ENCODE results near the gene ACTN4.
A peak's percentile ranks its signal among the peaks of the same experiment; 100 is the strongest.

The ACTN4 gene

DNA sequence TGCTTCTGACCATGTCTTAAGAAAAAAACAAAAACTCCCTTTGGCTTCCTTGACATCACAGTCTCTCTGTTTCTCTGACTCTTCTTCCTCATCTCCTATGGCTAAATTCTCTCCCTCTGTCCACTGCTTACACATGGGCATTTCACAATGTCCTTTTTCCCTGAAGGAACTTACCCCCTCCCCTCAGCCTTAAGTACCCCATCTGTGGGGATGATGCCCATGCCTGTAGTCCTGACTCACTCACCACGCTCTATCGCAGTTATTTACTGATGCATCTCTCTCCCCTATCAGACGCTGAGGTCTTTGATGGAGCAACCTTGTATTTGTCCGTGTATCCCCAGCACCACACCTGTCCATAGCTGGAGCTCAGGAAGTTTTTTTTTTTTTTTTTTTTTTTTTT is 32.4 kb downstream of the ACTN4 start:
- TF ChIP-seq, protein P1, sequence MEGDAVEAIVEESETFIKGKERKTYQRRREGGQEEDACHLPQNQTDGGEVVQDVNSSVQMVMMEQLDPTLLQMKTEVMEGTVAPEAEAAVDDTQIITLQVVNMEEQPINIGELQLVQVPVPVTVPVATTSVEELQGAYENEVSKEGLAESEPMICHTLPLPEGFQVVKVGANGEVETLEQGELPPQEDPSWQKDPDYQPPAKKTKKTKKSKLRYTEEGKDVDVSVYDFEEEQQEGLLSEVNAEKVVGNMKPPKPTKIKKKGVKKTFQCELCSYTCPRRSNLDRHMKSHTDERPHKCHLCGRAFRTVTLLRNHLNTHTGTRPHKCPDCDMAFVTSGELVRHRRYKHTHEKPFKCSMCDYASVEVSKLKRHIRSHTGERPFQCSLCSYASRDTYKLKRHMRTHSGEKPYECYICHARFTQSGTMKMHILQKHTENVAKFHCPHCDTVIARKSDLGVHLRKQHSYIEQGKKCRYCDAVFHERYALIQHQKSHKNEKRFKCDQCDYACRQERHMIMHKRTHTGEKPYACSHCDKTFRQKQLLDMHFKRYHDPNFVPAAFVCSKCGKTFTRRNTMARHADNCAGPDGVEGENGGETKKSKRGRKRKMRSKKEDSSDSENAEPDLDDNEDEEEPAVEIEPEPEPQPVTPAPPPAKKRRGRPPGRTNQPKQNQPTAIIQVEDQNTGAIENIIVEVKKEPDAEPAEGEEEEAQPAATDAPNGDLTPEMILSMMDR (conservative IDR thresholded peaks at IDR 0.05; ENCODE audit: low read depth, low read length) = no peak
- no peak overlapping the region for H3K4me3 ChIP-seq (ENCODE audit: low read length)
- DNase-seq (ENCODE audit: low read depth) = no peak

DNA sequence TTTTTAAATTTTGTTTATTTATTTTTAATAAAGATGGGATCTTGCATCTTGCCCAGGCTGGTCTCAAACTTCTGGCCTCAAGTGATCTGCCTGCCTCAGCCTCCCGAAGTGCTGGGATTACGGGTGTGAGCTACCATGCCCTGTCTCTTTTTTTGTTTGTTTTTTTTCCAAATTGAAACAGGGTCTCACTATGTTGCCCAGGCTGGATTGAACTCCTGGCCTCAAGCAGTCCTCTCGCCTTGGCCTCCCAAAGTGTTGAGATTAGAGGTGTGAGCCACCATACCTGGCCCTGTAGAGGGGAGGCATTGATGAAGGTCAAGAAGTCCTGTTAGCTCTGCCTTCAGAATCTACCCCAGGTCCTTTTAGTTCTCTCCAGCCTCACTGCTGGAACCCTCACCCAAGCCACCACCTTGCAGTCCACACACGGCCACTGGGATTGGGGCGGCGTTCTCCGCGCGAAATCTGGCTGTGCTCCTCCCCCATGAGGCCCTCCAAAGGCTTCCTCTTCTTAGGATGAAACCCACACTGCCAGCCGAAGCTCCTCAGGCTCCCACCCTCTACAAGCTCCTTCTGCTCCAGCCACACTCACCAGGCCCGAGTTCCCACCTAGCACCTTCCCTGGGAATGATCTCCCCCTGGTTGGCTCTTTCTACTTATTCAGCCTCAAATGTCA is 34.9 kb downstream of the ACTN4 start:
- DNase-seq (ENCODE audit: low read depth) = no peak
- TF ChIP-seq, protein P1 (conservative IDR thresholded peaks at IDR 0.05; ENCODE audit: low read depth, low read length) = no peak
- H3K4me3 ChIP-seq (ENCODE audit: low read length) = no peak overlapping the region

DNA sequence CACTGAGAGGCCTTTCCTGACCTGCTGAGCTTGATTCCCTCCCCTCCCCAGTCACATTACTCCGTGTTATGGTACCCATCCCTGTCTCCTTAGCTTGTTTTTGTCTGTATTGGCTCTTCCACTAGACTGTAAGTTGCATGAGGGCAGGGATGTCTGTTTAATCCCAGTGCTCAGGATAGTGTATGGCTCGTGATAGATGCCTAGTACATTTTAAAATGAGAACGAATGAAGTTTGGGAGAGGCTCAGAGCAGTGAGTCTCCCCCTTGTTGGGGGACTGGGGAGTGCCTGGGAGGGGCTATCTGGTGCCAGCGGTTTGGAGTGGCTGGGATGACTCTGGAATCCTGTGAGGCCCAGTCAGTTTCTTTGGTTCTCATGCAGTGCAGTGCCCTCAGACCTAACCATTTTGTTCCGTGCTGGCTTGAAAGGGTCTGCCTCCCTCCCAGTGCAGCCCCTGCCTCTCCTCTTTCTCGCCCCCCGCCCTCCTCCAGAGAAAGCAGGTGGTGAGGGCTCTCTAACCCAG is 35.5 kb downstream of the ACTN4 start:
- TF ChIP-seq, protein P1 (conservative IDR thresholded peaks at IDR 0.05; ENCODE audit: low read depth, low read length) = no peak
- no peak overlapping the region for H3K4me3 ChIP-seq (ENCODE audit: low read length)
- DNase-seq (ENCODE audit: low read depth) = no peak

DNA sequence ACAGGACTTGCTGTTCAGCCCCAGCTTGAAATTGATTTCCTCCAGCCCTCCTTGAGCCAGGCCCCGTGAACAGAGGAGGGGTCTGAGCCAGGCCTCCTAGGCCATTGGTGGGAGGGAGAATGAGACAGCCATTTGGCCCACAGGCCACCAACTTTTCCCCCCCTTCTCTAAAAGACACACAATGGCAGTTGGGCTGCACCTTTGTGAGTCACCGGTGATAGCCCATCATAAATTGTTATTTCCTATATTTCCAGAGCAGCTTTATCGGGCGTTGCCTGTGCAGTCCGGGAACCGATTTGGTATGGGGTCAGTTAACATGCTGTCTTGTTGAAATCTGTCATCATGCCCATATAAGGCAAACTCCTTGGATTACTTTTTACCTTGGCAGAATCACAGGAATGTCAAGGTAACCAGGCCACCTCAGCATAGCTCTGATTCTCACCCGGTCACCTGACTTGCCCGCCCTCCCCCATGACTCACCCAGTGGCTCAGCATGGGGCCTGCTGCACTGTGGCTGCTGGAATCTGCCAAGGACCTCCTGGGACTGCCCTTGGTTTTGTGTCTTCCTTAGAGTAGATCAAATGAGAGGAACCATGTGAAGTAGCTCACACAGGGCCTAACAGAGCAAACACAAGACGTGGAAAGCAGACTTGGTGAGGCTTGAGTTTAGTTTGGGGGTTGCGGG is 36.1 kb downstream of the ACTN4 start:
- TF ChIP-seq, protein P1 (conservative IDR thresholded peaks at IDR 0.05; ENCODE audit: low read depth, low read length) = no peak
- no peak overlapping the region for H3K4me3 ChIP-seq (ENCODE audit: low read length)
- DNase-seq (ENCODE audit: low read depth) = peak; percentile 95

DNA sequence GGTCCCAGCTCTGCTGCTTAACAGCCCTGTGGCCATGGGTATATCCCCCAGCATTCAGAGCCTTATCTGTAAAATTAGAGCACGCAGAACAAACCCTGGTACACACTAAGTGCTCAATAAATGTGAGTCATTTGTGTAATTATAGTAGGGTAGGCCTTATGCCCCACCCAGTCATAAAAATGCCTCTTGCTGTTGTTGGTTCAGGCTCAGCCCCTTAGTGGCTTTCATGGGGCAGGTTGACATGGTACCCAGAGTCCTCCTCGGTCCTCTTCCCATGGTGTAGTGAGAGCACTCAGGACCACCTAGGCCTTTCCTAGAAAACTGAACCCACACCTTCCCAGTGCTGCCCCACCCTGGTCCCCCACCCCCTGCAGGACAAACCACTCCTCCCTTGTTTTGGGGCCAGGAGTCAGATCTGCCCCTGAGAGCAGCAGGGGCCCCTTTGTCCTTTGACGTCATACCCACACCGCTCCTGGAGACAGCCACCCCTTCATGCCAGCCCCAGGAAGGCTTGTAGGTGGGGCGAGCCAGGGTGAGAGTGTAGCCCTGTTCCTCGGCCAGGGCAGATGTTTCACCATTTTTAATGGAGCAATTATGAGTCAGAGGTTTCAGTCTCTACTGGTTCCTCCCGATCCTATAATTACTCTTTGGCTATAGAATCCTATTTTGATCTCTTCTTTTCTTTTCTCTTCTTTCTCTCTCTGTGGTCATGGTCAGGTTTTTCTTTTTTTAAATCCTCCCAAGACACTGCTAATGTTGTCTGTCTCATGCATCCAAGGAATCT is 36.8 kb downstream of the ACTN4 start:
- TF ChIP-seq, protein P1 (conservative IDR thresholded peaks at IDR 0.05; ENCODE audit: low read depth, low read length) = no peak
- no peak overlapping the region for H3K4me3 ChIP-seq (ENCODE audit: low read length)
- DNase-seq (ENCODE audit: low read depth) = peak; percentile 85

DNA sequence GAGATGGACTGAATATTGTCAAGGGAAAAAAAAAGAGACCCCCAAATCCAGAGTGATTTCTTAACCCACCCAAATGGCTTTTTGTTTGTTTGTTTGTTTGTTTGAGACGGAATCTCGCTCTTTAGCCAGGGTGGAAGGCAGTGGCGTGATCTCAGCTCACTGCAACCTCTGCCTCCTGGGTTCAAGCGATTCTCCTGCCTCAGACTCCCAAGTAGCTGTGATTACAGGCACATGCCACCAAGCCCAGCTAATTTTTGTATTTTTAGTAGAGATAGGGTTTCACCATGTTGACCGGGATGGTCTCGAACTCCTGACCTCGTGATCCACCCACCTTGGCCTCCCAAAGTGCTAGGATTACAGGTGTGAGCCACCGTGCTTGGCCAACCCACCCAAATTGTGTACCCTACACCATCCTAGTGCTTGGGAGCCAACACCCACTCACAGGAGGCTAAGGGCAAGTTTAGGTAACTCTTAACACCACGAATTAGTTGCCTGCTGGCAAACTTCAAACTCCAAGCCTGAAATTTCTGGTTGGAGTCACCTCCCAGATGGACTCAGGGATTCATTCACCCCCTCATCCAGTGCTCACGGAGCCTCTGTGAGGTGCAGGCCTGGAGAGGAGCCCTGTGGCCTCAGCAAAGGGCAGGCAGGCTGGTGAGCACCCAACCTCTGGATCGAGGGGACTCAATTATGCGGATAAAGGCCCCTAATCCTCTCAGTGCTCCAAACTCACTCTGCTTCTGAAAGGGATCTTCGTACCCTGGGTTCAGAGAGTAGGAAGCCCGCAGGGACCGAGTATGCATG is 37.6 kb downstream of the ACTN4 start:
- DNase-seq (ENCODE audit: low read depth) = no peak
- TF ChIP-seq, protein P1 (conservative IDR thresholded peaks at IDR 0.05; ENCODE audit: low read depth, low read length) = no peak
- H3K4me3 ChIP-seq (ENCODE audit: low read length) = no peak overlapping the region
